Pons (tissue), 1 donor: ENCODE measurements around the gene BCAT1.
"Not testable (repeated sequence)": the region's sequence is repeated elsewhere in the genome, so short reads cannot be mapped to it uniquely, and the experiment has no call there.

Experiments
- DNase-seq: peaks from one replicate; pipeline ENCODE4 v3.0.0-alpha.2; 2016; ENCODE audit warnings: low spot score

The BCAT1 gene

GRCh38 chr12:24960222-24960855 is 11.4 kb upstream of the BCAT1 start:
- peak; percentile 28 for DNase-seq

- not testable (repeated sequence) for DNase-seq
These were observed 7.5 kb upstream of the BCAT1 start for GRCh38 chr12:24956351-24956750.

GRCh38 chr12:24955853-24956252 is 7.0 kb upstream of the BCAT1 start:
- DNase-seq = no peak

- DNase-seq = no peak
These were observed 6.5 kb upstream of the BCAT1 start for GRCh38 chr12:24955389-24955788.

DNA sequence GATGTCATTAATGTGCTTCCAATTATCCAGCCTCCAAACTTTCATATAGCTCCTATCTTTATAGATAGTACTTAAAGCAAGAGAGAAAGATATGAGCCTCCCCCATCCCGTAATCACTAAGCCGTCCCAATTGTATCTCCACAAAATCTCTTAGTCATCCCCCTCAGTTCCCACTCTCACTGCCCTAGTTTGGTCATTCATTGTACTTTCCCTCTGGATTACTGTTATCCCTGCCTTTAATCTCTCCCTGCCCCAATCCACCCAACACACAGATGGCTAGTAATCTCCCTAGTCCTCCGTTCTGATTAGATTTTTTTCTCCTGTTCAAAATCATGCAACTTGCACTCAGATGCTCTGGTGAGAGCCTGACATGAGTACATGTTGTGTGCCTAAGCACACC is 5.4 kb upstream of the BCAT1 start:
- DNase-seq = no peak

DNA sequence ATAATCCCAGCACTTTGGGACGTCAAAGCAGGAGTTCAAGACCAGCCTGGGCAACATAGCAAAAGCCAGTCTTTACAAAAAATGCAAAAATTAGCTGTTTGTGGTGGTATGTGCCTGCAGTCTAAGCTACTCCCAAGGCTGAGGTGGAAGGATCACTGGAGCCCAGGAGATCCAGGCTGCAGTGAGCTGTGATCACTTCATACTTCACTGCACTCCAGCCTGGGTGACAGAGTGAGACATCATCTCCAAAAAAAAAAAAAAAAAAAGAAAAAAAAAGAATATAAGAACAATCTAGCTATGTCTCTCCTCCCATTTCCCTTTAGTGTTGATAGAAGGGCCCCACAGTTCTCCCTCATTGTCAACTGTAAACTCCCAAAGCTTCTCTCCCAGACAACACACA is 3.5 kb upstream of the BCAT1 start:
- no peak for DNase-seq

DNA sequence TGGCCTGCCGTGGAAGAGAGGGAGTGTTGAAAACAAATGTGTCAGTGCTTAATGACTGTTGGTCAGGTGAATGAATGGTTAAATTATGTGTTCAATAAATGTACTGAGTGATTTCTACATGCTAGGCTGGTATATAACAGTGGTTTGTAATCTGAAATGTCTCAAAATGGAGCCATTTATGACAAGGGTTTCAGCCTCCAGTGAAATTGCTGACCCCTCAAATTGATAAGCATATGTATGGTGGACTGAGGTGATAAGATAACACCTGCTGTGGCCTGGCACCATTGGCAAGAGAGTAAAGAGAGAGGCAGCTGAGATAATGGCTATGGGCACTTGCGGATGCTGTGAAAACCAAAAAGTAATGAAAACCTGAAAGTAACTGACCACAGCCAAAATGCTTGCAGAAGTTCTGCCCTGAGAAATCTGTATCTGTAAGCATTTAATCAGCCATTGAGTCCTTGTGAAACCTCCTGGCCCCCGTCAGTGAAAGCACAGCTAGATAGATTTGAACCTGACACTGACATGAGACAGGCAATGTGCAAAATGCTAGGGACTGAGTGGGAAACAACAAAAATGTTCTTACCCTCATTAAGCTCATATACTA is 1.4 kb upstream of the BCAT1 start:
- no peak for DNase-seq

GRCh38 chr12:24948420-24948756 is 513 bp downstream of the BCAT1 start:
- DNase-seq = peak; percentile 35

- no peak for DNase-seq
These were observed 1.1 kb downstream of the BCAT1 start for GRCh38 chr12:24947541-24948419.

DNA sequence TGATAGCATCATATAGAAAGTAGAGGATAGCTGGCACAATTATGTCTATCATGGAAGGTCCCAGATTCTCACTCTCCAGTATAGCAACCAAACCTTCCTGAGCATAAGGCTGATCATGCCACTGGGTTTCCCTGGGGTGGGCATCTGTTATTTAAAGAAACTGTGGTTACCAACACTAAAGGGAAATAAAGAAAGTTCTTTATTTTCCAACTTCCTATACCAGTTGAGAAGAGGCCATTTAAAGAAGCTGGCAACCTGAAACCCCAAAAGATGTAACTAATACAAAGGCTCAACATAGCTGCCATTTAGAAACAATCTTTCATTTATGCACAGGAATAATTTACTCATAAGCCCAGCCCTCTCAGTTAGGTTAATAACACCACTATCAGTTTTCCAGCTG is 3.1 kb downstream of the BCAT1 start:
- DNase-seq = peak; percentile 53

GRCh38 chr12:24945039-24945438 is 3.9 kb downstream of the BCAT1 start:
- DNase-seq = no peak

GRCh38 chr12:24944601-24944975 is 4.3 kb downstream of the BCAT1 start:
- DNase-seq = no peak

DNA sequence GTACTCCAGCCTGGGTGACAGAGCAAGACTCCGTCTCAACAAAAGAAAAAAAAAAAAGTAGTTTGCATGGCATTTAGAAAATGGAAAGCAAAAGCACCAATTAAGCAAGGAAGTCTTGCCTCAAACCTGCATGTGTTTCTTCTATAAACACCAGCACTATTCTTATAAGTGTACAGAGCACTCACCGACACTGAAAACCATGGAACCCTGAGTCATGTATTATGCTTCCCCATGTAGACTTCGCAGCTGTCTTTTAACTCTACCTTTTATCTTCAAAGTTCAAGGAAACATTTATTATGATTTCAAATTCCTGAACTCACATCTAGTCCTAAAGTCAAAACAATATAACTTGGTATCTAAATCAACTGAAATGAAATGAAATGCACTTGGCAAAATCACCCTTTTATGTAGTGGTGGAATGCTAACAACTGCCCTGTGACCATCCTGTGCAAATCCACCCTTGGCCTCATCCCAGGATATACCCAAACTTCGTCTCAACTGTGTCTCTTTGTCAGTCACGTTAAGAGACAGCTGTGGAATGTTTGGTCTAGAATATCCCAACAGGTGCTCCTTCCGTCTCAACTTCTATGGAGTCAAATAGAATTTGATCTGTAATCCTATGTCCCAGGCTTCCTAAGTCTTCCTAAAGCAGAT is 4.8 kb downstream of the BCAT1 start:
- DNase-seq = no peak

DNA sequence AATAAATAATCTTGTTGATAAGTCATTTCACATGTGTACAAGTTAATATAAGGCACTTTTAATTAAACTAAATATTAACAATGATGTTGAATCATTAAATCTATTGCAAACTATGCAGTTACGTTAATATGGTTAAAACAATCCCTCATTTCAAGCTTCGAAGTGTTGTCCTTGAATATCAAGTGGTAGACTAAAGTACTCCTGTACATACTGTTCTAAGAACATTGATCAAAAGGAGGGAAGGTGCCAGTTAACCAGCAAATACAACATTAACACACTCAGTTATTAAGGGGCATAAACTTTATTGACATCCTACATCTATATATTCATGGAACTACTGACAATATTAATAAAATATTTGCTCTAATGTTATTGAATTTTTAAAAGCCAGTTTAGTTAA is 8.7 kb downstream of the BCAT1 start:
- no peak for DNase-seq

DNA sequence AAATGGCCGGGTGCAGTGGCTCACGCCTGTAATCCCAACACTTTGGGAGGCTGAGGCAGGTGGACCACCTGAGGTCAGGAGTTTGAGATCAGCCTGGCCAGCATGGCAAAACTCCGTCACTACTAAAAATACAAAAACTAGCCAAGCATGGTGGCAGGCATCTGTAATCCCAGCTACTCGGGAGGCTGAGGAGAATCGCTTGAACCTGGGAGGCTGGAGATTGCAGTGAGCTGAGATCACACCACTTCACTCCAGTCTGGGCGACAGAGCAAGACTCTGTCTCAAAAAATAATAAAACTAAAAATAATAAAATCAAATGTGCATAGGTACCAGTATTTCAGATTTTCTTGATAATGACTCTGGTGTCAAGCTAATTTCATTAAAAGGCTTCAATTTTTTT is 9.3 kb downstream of the BCAT1 start:
- not testable (repeated sequence) for DNase-seq

DNA sequence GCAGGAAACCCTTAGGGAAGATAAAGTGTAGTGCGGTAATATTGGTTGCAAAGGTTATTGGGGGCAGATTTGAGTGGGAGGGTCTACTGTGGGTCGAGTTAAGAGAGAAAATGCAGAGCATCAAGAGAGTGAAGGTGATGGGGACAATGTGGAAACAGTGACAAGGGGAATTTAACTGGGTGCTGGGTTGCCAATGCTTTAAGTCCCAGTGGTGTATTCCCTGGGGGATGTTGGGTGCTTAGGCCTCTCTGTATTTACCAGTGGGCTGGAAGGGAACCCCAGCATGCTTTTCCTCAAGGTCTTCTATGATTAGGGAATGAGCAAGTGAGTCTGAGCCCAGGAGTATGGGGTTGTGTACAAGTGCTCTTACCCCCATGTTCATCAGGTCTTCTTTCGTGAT is 10.6 kb downstream of the BCAT1 start:
- no peak for DNase-seq

DNA sequence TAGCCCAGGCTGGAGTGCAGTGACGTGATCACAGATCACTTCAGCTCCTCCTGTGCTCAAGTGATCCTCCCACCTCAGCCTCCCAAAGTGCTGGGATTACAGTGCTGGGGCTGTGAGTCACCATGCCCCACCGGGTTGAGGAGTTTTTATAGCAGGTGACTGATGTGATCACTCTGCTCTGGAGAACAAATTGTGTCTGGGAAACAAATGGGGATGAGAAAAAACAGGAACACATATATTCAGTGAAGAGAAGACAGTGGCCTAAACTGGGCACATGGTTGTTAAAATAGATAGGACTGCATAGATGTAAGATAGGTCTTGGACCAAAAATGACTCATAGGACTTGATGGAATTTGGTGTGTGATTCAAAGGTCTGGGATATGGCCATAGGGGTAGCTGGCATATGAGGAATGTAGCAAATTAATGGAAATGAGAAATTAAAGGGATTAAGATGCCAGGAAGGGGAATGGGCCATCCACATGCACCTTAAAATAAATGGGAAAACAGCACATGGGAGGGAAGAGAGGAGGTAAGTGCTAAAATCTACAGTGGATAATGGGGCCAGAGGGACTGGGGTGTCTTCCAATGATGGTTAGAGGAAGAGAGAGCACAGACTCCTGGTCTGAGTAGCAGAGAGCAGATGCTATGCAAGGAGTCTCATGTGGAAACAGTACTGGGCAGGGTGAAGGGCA is 11.2 kb downstream of the BCAT1 start:
- DNase-seq = no peak

DNA sequence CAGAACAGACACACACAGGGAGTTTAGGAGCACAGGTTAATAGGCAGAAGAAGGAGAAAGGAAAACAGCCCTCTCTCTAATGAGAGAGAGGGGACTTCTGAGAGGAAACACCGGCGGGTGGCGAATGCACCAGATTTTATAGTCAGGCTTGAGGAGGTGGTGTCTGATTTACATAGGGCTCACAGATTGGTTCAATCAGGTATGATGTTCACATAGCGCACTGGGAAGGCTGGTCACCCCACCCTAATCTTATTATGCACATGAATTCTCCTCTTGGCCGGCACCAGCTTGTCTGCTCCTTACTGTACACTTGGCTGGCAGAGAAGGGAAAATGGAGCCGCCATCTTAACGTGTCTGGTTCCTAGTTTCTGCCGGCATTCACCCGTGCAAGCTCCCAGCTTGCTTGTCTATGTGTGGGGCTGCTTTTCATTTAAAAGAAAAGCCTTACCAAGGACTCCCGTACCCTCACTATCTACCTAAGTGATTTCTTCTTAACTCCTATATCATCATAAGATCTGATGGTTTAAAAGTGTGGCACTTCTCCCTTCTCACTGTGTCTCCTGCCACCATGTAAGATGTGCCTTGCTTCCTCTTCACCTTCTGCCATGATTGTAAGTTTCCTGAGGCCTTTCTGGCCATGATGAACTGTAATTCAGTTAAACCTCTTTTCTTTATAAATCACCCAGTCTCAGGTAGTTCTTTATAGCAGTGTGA is 15.1 kb downstream of the BCAT1 start:
- no peak for DNase-seq

GRCh38 chr12:24931666-24932405 is 17.1 kb downstream of the BCAT1 start:
- DNase-seq = peak; percentile 78

DNA sequence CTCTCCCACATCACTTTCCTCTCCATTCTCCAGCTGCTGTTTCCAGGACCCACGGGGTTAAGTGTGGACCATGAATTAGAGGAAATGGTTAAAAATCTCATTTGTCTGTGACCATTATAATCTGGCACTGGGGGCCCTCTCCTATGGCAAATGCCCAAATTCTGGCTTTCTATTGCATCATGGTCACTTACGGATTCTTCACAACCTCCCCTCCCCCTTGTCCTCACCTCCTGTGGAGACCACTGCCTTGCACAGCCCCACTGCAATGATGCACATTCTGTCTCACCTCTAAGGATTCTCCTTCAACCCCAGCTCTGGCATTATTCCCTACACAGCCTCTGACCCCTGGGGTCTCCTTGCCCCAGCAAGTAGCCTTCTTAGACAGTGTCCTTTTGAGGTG is 18.9 kb downstream of the BCAT1 start:
- no peak for DNase-seq
